HG03521 (cell line): ENCODE measurements around the gene POLD4.
"Not testable (repeated sequence)": the region's sequence is repeated elsewhere in the genome, so short reads cannot be mapped to it uniquely, and the experiment has no call there.

ENCODE experiments used
- ATAC-seq: cut with Tn5 transposase; IDR thresholded peaks from one replicate; pipeline ENCODE4 v1.9.1; 2021; ENCODE audit warnings: mild to moderate bottlenecking, moderate library complexity; ENCODE audit not compliant: unreplicated experiment

Gene POLD4

DNA sequence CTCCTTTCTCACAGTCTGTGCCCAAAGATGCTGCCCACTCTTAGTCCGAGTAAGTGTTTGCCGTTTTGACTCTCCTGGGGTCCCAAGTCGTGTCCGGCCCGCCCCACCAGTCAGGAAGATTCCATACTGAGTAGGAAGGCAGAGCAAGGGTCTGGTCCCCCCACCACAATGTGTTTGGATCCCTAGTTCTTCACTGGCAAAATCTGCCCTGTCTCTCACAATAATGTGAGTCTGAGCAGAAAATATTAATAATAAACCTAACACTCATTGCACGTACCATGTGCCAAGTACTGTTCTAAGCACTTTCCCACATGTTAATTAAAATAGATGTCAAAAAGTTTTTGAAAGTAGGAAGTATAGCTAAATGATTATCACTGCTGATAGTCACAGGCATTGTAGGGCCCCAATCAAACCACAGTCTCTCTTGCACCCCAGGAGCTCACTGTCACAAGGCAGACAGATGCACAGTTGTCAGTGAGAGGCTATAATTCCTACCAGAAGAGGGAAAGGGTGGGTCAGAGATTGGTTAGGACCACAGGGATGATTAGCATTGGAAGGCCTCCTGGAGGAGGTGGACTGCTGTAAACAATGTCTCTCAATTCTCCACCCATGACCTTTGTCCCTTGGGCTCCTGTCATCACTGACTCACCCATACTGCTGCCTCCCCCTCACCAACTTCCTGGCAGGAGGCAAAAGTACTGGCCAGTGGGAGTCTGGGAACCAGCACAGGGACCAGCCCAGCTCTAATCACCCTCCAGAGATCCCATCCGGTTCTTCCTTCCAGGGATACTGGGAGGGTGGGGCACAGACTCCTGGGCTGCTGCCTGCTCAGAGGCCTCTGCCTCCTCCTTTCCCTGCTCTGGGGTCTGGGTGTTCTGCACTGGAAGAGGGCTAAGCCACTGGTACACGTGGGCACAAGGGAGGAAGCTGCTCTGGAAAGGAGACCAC, 1.0 kb upstream of the POLD4 start:
- no peak for ATAC-seq

DNA sequence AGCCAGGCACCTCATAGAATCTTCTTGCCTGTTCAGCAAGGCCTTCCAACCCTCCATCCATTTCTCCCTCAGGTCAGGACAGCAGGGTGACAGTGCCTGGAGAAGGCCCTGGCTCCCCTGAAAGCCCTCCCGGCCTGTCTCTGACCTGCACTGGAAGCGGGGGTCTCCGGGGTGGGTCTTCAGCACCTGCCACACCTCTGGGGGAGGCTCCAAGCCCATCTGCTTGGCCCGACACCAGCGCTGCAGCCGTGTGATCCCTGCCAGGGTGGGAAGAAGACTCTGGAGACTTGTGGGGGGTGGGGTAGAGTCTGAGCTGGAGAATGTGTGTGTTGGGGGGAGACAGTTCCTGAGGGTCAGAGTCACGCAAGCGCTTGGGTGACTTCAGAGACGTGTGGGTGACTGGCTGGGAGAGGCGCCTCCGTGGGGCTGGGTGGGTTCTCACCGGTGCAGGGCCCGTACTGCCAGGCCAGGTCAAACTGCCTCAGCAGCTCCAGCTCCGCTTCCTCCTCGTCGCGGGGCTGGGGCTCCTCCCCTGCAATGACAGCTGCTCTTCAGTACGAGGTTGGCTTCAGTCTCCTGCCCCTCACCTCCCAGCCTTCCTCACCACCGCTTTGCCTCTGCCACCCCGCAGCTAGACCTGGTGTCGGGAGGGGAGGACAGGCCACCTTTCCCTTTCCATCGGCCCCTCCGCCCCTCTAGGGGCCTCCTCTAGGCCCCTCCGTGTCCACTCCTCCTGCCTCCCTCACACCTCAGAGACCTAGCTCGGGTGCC, 615 bp downstream of the POLD4 start:
- peak; percentile 13 for ATAC-seq

DNA sequence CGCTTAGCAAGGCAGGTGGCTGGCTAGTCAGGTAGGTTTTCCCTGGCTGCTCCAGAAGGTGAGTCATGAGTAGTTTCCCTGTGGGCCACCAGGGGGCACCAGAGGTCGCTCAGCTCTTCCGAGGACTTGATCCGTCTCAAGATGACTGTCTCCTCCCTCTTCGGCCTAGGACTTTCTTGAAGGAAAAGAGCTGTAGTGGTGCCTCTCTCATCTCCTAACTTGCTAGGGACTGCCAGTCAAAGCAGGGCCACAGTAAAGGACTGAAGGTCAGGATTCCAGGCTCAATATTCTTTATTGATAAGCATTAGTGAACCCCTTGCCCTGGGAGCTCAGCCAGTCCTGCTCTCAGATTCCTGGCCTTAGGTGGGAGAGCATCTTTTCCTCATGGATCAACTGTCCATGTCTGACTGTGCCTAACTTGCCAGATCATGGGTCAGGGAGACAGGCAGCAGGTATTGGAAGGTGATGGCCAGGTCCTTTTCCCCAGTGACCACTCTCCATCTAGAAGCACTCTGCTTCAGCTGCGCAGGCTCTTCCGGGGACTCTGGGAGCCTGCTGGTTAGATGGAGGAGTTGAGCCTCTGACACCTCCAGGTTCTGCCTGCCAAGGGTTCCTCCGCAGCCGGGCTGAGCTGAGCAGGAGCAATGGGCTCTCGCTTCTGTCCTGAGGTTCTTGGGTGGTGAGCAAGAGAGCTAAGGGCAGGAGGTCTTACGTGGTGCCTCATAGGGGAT, 1.9 kb downstream of the POLD4 start:
- ATAC-seq = no peak

DNA sequence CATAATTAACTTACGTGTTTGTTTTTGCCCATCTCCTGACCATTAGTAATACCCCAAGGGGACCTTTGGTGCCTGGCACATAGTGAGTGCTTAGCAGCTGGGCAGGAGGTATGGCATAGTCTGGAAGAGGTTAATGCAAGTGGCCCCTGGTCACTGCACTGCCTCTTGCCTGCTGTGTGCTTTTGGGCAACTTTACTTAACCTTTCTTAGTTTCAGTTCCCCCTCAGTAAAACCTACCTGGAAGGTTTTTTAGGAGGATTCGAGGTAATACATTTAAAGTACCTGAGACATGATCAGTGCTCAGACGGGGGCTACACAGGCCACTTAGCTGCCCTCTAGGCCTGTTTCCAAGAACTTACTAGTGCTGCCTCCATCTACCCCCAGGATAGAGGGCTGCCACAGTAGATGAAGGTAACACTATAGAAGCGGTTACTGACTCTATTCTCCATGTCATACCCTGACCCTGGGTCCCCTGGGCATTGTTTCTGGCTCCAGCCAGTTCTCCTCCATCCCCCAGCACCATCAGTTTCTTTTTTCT, 3.3 kb downstream of the POLD4 start:
- no peak for ATAC-seq

DNA sequence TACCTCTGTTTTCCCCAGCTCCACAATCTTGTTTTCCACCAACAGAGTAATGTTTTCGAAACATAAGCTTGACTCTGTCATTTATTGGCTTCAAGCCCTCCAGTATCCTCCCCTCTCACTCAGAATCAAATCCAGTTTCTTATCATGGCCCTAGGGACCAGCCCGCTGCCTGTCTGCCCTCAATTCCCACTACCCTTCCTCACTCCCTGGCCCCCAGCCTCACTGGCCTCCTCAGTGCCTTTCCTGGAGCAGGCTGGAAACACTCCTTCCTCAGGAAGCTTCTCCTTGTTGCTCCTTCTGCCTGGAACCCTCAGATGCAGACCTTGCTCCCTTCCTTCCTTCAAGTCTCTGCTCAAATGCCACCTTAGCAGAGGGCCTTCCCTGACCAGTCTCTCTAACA, 3.9 kb downstream of the POLD4 start:
- no peak for ATAC-seq

DNA sequence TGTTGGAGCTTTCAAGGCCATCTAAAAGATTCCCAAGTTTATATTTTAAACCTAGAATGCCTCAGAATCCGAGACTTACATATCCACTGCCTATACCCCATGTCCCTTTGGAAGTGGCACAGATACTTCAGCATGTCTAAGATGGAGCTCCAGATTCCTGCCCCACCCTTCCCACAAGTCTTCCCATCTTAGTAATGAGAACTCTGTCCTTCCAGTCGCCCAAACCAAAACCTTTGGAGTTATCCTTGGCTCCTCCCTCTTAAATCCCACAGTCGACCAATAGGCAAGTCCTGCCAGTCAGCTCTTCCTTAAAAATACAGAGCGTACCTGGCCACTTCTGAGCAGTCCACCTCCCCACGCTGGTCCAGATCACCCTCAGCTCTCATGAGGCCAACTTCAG, 4.3 kb downstream of the POLD4 start:
- no peak for ATAC-seq

DNA sequence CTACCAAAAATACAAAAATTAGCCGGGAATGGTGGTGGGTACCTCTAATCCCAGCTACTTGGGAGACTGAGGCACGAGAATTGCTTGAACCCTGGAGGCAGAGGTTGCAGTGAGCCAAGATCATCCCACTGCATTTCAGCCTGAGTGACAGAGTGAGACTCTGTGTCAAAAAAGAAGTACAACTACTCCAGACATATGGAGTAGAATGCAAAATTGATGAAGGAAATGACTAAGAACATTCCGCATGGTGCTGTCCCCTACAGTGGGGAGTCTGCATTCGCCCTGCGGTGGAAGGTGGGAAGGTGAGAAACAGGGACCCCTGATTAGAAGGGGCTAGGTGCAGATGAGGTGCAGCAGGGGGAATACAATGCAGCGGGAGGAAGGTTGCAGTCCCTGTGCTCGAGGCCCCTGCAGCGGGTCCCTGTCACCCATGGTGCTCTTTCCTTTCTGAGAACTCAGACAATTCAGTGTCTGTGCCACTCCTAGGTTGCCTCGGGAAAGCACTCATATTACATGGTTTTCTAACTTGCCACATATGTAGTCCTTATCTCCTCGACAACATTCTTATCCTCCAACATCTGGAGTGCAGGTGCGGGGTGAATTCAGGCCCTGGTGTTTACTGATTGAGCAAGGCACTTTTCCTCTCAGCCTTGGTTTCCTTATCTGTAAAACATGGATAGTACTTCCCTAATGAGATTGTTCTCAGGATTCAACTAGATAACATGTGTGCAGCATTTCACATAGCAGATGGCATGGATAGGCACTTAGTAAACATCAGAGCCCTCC, 5.2 kb downstream of the POLD4 start:
- no peak for ATAC-seq

DNA sequence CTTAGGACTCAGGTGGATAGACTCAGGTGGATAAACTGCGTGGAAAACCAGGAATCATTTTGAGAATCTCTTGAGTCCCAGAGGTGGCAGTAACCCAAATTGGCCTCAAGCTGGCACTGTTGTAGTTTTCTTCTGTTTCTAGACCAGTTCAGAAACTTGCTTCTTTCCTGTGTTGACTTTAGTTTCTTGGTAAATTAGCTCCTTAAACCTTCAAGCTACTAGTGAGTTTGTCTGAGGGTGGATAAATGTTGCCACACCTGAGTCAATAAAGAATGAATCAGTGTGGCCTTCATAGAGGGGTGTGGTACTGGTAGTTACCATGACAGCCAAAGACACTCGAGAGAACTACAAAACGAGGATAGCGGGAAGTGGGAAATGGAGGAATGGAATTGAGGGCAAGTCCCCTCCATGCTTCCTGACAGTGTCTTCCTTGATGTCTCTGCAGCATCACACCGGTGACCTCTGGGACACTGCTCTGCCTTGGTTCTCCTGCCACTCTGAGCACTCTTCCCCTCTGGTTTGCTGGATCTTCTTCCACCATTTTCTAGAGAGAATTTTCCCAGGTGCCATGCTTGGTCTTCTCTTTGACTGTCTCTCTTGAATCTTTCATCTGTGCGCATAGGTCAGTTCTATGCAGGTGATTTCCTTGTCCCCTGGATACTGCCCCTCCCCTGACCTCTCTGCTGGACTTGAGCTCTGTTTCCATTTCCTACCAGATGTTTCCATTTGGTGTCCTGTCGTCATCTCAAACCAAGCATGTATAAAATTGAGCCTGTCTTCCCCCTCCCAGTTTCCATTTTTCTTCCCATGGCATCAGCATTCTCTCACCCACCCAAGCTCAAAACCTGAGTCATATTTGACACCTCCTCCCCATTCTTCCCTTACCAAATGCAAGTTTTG, 7.2 kb downstream of the POLD4 start:
- ATAC-seq = no peak

DNA sequence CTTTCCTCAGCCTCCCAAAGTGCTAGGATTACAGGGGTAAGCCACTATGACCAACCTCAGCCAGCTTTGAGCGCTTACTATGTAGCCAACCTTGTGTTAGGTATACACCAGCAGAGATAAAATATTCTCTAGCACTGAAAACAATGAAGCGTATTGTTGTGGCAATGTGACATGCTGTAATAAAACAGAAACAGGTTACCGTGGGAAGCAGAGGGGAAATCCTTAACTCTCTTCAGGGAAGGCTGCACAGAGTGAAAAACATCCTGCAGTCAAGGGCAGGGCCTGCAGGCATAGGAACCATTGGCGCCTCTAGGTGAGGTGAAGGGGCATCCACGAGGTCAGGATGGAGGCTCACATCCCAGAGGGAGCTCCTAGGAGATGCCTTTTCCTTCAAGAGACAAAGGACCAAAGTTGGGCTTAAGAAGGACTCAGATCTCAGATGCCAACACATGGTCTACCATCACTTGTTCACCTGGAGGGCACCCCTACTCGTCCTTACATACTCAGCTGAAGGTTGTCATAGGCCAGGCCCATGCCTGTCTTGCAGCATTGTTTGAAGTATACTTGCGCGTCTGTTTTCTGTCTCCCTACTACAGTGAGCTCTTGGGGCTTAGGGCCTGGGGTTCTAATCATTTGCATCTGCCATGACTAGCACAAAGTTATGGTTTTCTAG, 8.0 kb downstream of the POLD4 start:
- ATAC-seq = no peak

DNA sequence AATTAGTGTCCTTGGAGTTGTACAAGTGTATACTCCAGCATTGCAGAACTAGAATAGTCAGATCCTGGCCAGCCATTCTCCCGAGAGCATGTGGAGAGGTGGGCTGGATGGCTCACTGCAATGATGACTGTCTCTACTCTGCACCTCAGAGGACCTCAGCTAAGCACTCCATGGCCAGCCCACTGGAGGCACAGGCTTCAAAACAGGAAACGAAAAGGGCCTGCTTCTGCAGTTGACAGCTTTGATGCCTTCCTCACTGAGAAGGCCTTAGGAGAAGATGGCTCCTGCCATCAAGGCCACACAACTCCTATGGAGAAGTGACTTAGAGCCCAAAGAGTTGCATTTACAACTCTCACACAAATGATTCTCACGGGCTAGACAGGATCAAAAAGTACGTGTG, 9.1 kb downstream of the POLD4 start:
- no peak for ATAC-seq

DNA sequence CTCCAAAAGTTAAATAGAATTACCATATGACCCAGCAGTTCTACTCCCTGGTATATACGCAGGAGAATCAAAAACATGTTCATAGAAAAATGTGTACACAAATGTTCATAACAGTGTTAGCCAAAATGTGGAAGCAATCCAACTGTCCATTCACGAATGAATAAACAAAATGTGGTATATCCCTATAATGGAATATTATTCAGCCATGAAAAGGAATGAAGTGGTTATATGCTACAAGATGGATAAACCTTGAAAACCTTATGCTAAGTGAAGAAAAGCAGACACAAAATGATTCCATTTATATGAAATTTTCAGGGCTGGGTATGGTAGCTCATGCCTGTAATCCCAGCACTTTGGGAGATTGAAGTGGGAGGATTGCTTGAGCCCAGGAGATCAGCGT, 16.1 kb downstream of the POLD4 start:
- ATAC-seq = no peak

DNA sequence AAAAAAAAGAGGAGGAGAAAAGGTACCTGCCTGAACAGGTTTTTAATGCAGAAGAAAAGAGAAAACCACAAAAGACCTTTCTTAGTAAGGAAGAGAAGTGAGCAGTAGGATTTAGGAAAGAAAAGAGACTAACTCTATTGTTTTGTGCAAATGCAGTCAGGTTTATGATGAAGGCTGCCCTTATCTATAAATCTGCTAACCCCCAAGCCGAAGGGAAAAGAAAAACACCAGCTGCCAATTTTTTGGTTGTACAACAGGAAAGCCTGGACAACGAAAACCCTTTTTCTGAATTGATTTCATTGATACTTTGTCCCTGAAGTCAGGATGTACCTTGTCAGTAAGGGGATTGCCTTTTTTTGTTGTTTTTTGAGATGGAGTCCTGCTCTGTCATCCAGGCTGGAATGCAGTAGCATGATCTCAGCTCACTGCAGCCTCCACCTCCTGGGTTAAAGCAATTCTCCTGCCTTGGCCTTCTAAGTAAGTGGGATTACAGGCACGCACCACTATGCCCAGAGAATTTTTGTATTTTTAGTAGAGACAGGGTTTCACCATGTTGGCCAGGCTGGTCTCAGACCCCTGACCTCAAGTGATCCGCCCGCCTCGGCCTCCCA, 21.2 kb downstream of the POLD4 start:
- ATAC-seq = no peak

DNA sequence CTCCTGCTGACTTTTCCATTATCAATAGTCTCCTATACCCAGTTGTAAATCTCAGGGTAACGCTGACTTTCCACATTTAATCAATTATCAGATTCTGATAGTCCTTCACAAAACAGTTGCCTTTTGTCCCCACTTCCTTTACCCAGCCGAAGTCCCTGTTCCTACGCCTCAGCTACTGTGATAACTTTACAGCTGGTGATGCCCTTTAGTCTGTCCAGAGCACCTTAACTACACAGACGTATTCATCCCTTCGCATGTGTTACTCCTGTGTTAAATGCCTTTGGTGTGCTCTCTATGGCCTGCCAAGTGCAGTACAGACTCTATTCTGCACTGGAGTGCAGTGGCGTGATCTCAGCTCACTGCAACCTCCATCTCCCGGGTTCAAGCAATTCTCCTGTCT, 29.8 kb downstream of the POLD4 start:
- no peak for ATAC-seq

DNA sequence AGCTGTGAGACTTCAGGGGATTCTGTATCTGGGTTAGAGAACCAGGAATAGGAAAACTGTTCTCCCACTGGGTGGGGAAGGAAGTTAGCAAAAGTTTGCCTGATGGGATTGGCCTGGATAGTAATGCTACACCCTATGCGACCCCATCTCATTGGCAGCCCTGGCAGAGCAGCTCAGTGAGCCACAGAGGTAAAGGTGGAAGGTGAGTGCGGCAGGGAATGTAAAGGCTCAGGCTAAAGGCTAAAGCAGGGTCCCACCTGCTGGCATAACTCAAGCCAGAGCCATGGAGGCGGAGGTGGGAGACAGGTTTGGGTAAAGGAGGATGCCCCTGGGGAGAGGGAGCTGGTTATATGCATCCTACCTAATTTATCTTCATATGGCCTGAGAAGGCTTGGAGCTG, 31.3 kb downstream of the POLD4 start:
- ATAC-seq = no peak

DNA sequence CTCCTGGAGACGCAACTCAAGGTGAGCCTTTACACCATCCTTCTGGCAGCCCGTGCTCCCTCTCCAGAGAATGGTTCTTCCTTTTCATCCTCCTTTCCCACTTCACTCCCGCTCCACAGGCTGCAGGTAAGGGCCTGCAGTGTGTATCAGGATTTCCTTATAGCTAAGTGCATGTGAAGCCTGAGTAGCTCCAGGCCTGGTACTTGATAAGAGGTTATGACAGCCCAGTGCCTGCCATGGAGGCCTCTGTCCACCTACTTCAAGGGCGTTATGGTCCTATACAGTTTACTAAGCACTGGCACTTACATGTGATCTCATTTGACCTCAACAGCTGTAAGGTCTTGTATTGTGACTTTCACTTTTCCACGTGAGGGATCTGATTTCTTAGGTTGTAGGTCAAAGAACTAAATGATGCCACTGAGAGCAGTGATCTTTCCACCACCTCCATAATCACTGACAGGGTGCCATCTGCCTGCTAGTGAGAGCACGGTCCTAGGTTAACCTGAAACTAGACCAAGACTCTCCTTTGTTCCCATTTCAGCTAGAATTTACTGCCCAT, 32.0 kb downstream of the POLD4 start:
- no peak for ATAC-seq

DNA sequence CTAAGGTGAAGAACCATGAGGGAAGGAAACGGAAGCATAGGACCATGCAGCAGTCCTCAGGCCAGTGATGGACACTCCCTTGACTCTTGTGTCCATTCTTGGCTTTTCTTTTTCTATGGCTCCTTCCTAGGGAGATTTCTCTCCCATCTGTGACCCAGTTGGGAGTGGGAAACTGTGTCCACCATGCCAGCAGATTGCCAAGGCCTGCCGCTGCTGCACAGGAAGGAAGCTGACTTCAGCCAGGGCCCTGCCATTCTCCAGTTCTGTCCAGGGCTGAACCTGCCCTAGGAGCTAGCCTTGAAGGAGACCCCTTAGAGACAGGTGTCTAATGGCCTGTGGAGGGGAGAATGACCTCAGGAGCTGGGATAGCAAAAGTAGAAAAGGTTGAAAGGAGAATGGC, 32.7 kb downstream of the POLD4 start:
- ATAC-seq = no peak

DNA sequence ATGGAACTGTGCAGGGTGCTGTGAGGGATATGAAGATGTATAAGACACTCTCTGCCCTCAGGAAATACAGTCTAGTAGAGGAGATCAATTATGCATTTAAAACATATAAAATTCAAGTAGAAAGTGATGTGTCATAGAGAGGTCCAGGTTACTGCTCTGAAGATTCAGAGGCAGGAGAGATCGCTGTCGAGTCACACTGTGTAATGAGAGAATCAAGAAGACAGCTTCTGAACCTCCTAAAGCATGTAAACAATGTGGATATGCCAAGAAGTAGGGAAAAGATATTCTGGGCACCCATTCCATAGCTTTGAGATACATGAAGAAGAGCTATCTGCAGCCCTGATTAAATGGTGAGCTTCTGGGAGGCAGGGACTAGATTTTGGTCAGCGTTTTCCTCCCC, 33.3 kb downstream of the POLD4 start:
- ATAC-seq = no peak

DNA sequence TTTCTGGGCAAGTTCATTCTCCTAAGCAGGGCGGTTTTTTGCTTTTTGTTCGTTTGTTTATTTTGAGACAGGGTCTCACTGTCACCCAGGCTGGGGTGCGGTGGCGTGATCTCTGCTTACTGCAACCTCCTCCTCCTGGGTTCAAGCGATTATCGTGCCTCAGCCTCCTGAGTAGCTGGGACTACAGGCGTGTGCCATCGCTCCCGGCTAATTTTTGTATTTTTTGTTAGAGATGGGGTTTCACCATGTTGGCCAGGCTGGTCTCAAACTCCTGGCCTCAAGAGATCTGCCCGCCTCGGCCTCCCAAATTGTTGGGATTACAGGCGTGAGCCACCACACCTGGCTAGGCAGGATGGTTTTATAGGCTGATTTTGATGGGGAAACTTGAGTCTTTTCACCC, 34.5 kb downstream of the POLD4 start:
- ATAC-seq = not testable (repeated sequence)
